H9 (cell line): Measurements from ENCODE around the gene GATC. TPM values are rescaled to one million over a fixed set of nuclear protein-coding genes. Genes with fewer than 3 reads are reported as not detected.
A peak's percentile ranks its signal among the peaks of the same experiment; 100 is the strongest.

ENCODE experiments used
- DNase-seq: peaks from one replicate; pipeline ENCODE4 v3.0.0-alpha.2; 2017
- H2AFZ ChIP-seq: one replicate; pipeline ENCODE4 v1.6.1; 2013; ENCODE audit warnings: mild to moderate bottlenecking, low read length, control low read depth, moderate library complexity
- H2AK5ac ChIP-seq: 2 replicates; pipeline ENCODE4 v1.6.1; 2013; ENCODE audit warnings: low read length, control low read depth, mixed read lengths; ENCODE audit not compliant: insufficient read length
- H2BK120ac ChIP-seq: one replicate; pipeline ENCODE4 v1.6.1; 2013; ENCODE audit warnings: low read depth, mild to moderate bottlenecking, low read length, control low read depth, inconsistent platforms; ENCODE audit not compliant: poor library complexity, severe bottlenecking
- H2BK12ac ChIP-seq: 2 replicates; pipeline ENCODE4 v1.6.1; 2013; ENCODE audit warnings: low read length, control low read depth, mixed read lengths, low read depth; ENCODE audit not compliant: insufficient read length
- H2BK15ac ChIP-seq: 2 replicates; pipeline ENCODE4 v1.6.1; 2013; ENCODE audit warnings: low read depth, low read length, control low read depth
- H2BK20ac ChIP-seq: one replicate; pipeline ENCODE4 v1.6.1; 2013; ENCODE audit warnings: low read depth, mild to moderate bottlenecking, low read length, control low read depth, inconsistent platforms; ENCODE audit not compliant: poor library complexity, severe bottlenecking
- H2BK5ac ChIP-seq: 2 replicates; pipeline ENCODE4 v1.6.1; 2013; ENCODE audit warnings: low read length, control low read depth, mixed read lengths; ENCODE audit not compliant: insufficient read length
- H3K14ac ChIP-seq: 2 replicates; pipeline ENCODE4 v1.6.1; 2013; ENCODE audit warnings: low read length, control low read depth; ENCODE audit not compliant: insufficient read depth
- H3K18ac ChIP-seq: 2 replicates; pipeline ENCODE4 v1.6.1; 2013; ENCODE audit warnings: low read depth, mild to moderate bottlenecking, mixed read lengths, low read length, control low read depth; ENCODE audit not compliant: insufficient read length
- H3K23ac ChIP-seq: 2 replicates; pipeline ENCODE4 v1.6.1; 2013; ENCODE audit warnings: low read length, control low read depth, mixed read lengths, low read depth; ENCODE audit not compliant: insufficient read length
- H3K23me2 ChIP-seq: 2 replicates; pipeline ENCODE4 v1.6.1; 2013; ENCODE audit warnings: low read depth, mild to moderate bottlenecking, mixed read lengths, low read length, control low read depth; ENCODE audit not compliant: insufficient read length, poor library complexity, severe bottlenecking
- H3K27ac ChIP-seq: 2 replicates; pipeline ENCODE4 v1.5.1; 2013; ENCODE audit warnings: low read length, control low read depth, mixed read lengths, low read depth; ENCODE audit not compliant: insufficient read length
- H3K27me3 ChIP-seq: 2 replicates; pipeline ENCODE4 v1.6.1; 2013; ENCODE audit warnings: low read length, control low read depth, inconsistent platforms; ENCODE audit not compliant: insufficient read depth
- H3K4ac ChIP-seq: 2 replicates; pipeline ENCODE4 v1.6.1; 2013; ENCODE audit warnings: low read depth, mild to moderate bottlenecking, control low read depth, inconsistent platforms, low read length, moderate library complexity
- H3K4me1 ChIP-seq: 2 replicates; pipeline ENCODE4 v1.6.1; 2013; ENCODE audit warnings: low read length, control low read depth, inconsistent platforms; ENCODE audit not compliant: insufficient read depth
- H3K4me2 ChIP-seq: 2 replicates; pipeline ENCODE4 v1.6.1; 2013; ENCODE audit warnings: low read length, control low read depth, mixed read lengths; ENCODE audit not compliant: insufficient read length, insufficient read depth
- H3K56ac ChIP-seq: 2 replicates; pipeline ENCODE4 v1.6.1; 2013; ENCODE audit warnings: low read depth, mild to moderate bottlenecking, mixed read lengths, low read length, control low read depth; ENCODE audit not compliant: insufficient read length
- H3K79me1 ChIP-seq: 2 replicates; pipeline ENCODE4 v1.6.1; 2013; ENCODE audit warnings: low read depth, mild to moderate bottlenecking, moderate library complexity, low read length, control low read depth, inconsistent platforms; ENCODE audit not compliant: insufficient read depth, poor library complexity, severe bottlenecking
- H3K79me2 ChIP-seq: 2 replicates; pipeline ENCODE4 v1.6.1; 2013; ENCODE audit warnings: low read length, control low read depth, inconsistent platforms; ENCODE audit not compliant: insufficient read depth
- H3K9ac ChIP-seq: 2 replicates; pipeline ENCODE4 v1.6.1; 2013; ENCODE audit warnings: low read length, control low read depth, mixed read lengths; ENCODE audit not compliant: insufficient read length; ENCODE audit errors: extremely low read depth
- H3K9me3 ChIP-seq: one replicate; pipeline ENCODE4 v1.6.1; 2013; ENCODE audit warnings: low read depth, low read length, inconsistent platforms; ENCODE audit not compliant: control insufficient read depth
- H3T11ph ChIP-seq: one replicate; pipeline ENCODE4 v1.6.1; 2013; ENCODE audit warnings: mild to moderate bottlenecking, low read length, control low read depth, inconsistent platforms
- H4K20me1 ChIP-seq: one replicate; pipeline ENCODE4 v1.6.1; 2013; ENCODE audit not compliant: control insufficient read depth, insufficient read length, insufficient read depth
- H4K5ac ChIP-seq: 2 replicates; pipeline ENCODE4 v1.6.1; 2013; ENCODE audit warnings: low read depth, mild to moderate bottlenecking, mixed read lengths, low read length, control low read depth; ENCODE audit not compliant: insufficient read length
- H4K8ac ChIP-seq: replicated peaks from 2 replicates; pipeline ENCODE4 v1.6.1; 2013; ENCODE audit warnings: low read length, control low read depth, mixed read lengths, low read depth; ENCODE audit not compliant: insufficient read length
- H4K91ac ChIP-seq: 2 replicates; pipeline ENCODE4 v1.6.1; 2013; ENCODE audit warnings: low read depth, mild to moderate bottlenecking, moderate library complexity, mixed read lengths, low read length, control low read depth; ENCODE audit not compliant: insufficient read length
- H3K27ac Mint-ChIP-seq, 3 experiments: 2 replicates in 2 of 3; 3 replicates in 1 of 3; pipeline ENCODE4 v1.8.0; 2020 to 2021; ENCODE audit warnings: mixed read lengths in 3 of 3, mild to moderate bottlenecking in 1 of 3, moderate library complexity in 1 of 3
- H3K27me3 Mint-ChIP-seq: 2 replicates; pipeline ENCODE4 v1.8.0; 2021; ENCODE audit warnings: low read depth, mild to moderate bottlenecking, moderate library complexity, mixed read lengths
- H3K36me3 Mint-ChIP-seq, 3 experiments: 2 replicates in 2 of 3; 3 replicates in 1 of 3; pipeline ENCODE4 v1.8.0; 2020 to 2021; ENCODE audit warnings: low read depth in 3 of 3, mixed read lengths in 3 of 3; ENCODE audit not compliant: insufficient read depth in 1 of 3
- H3K4me1 Mint-ChIP-seq, 2 experiments: 2 replicates each; pipeline ENCODE4 v1.8.0; 2020; ENCODE audit warnings: mixed read lengths in 2 of 2
- H3K4me3 Mint-ChIP-seq, 2 experiments: 2 replicates in 1 of 2; 3 replicates in 1 of 2; pipeline ENCODE4 v1.8.0; 2020 to 2021; ENCODE audit warnings: mild to moderate bottlenecking in 2 of 2, mixed read lengths in 2 of 2, moderate library complexity in 1 of 2
- H3K9me3 Mint-ChIP-seq, 2 experiments: 2 replicates in 1 of 2; 3 replicates in 1 of 2; pipeline ENCODE4 v1.8.0; 2020; ENCODE audit warnings: mild to moderate bottlenecking in 2 of 2, mixed read lengths in 2 of 2, moderate library complexity in 1 of 2
- WGBS: extraction: QIAGEN DNeasy Blood & Tissue Kit; methylation state at CpG from one replicate; pipeline ENCODE4 v1.1.7; 2013; ENCODE audit warnings: missing lambda C conversion rate, low lambda C conversion rate, mixed read lengths; ENCODE audit not compliant: insufficient read length; ENCODE audit errors: extremely low coverage; 5-methylcytosine and 5-hydroxymethylcytosine counted together
- total RNA-seq: library from RNA; stranded (reverse); gene quantifications from 2 replicates; pipeline ENCODE4 v1.2.1, GENCODE V29; 2021
- TF ChIP-seq, protein P1 (sequence below): fragments of 200-600 bp; sonication (generic); conservative IDR thresholded peaks from 3 replicates; pipeline ENCODE4 v1.8.0; 2021; ENCODE audit warnings: antibody characterized with exemption, mild to moderate bottlenecking

The GATC gene
- total RNA-seq, 1 experiment from 2014 or later: 25.9 TPM

DNA sequence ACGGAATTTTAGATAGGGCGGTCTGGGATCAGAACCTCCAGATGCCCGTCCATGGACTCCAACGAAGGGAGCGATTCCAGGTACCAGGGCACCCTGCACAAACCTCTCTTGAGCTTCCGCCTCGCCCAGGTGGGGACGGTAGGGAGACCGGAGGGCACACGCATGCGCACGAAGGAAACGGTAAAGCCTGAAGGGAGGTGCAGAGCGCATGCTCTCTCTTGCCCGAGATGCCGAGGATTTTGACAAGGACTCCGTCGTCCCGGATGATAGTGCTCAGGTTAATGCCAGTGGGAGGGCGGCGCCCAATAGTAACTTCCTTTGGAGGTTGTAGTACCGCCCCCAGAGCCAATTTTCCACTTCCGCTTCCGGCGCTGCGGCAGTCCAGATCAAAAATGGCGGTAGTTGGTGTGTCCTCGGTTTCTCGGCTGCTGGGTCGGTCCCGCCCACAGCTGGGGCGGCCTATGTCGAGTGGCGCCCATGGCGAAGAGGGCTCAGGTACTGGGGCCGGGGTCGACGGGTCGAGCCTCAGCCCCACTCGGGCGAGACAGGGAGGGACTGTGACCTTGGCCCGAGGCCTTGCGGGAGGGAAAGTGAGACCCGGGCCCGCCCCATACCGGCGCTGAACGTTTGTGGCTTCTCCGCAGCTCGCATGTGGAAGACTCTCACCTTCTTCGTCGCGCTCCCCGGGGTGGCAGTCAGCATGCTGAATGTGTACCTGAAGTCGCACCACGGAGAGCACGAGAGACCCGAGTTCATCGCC is 8.3 kb upstream of the GATC start, which contains the start of gene COX6A1:
TSS of gene COX6A1 (plus strand) at position 379 of the 760 bp plus-strand sequence. CDS start at position 393, 14 bp downstream.
- H4K20me1 ChIP-seq: no peaks in the 10 kb centered on the region
- H3K9ac ChIP-seq: peak within 1 kb of the TSS; percentile 69
- Mint-ChIP-seq H3K27me3 (0 out of 2 replicates have a peak, but pooled peaks cover 2% of the 10 kb centered on the region), H3K4me3 (peak within 1 kb of the TSS; percentile 94 to 99), H3K4me1 (peaks cover 11 to 14% of the 10 kb centered on the region in 2 experiments), H3K27ac (peak within 1 kb of the TSS; percentile 95 to 99 (median 97)), H3K36me3 (peaks cover 14 to 32% (median 23%) of the 10 kb centered on the region in 3 experiments; a peak in 6 of 7 replicates), H3K9me3 (no peaks in the 10 kb centered on the region)
- H2BK12ac ChIP-seq: no peak within 1 kb of the TSS
- H3K56ac ChIP-seq: no peak within 1 kb of the TSS
- no peak within 1 kb of the TSS for H3K18ac ChIP-seq
- DNase-seq: peak; percentile 100
- peaks cover 3% of the 10 kb centered on the region for H3K79me1 ChIP-seq
- no peak within 1 kb of the TSS for H4K91ac ChIP-seq
- peaks cover 5% of the 10 kb centered on the region; the same call in 1 of the 2 replicates for H3K79me2 ChIP-seq
- peak within 1 kb of the TSS; percentile 60 for H2AFZ ChIP-seq
- peak within 1 kb of the TSS; percentile 100 for H3K4me2 ChIP-seq
- H3K14ac ChIP-seq: peak within 1 kb of the TSS; percentile 41; the same call in 1 of the 2 replicates
- no peak within 1 kb of the TSS for H4K5ac ChIP-seq
- no peak within 1 kb of the TSS for H2AK5ac ChIP-seq
- H3K27me3 ChIP-seq: no peaks in the 10 kb centered on the region
- H2BK20ac ChIP-seq: no peak within 1 kb of the TSS
- H3K9me3 ChIP-seq: no peaks in the 10 kb centered on the region
- no peak within 1 kb of the TSS for H2BK5ac ChIP-seq
- H3K23me2 ChIP-seq: no peaks in the 10 kb centered on the region
- H2BK120ac ChIP-seq: no peak within 1 kb of the TSS
- H4K8ac ChIP-seq: no peak within 1 kb of the TSS
- H3K27ac ChIP-seq: no peak within 1 kb of the TSS
- H3K23ac ChIP-seq: no peak within 1 kb of the TSS
- H3K4me1 ChIP-seq: no peaks in the 10 kb centered on the region
- no CpG with 5 or more reads among the region's 59 CpGs for WGBS
- TF ChIP-seq, protein P1, sequence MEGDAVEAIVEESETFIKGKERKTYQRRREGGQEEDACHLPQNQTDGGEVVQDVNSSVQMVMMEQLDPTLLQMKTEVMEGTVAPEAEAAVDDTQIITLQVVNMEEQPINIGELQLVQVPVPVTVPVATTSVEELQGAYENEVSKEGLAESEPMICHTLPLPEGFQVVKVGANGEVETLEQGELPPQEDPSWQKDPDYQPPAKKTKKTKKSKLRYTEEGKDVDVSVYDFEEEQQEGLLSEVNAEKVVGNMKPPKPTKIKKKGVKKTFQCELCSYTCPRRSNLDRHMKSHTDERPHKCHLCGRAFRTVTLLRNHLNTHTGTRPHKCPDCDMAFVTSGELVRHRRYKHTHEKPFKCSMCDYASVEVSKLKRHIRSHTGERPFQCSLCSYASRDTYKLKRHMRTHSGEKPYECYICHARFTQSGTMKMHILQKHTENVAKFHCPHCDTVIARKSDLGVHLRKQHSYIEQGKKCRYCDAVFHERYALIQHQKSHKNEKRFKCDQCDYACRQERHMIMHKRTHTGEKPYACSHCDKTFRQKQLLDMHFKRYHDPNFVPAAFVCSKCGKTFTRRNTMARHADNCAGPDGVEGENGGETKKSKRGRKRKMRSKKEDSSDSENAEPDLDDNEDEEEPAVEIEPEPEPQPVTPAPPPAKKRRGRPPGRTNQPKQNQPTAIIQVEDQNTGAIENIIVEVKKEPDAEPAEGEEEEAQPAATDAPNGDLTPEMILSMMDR: no peak
- no peak within 1 kb of the TSS for H3K4ac ChIP-seq
- no peak within 1 kb of the TSS for H2BK15ac ChIP-seq
- no peak within 1 kb of the TSS for H3T11ph ChIP-seq
